ENCODE results near the gene WDR27. TPM values are rescaled to one million over a fixed set of nuclear protein-coding genes. Genes with fewer than 3 reads are reported as not detected.
"Not testable (repeated sequence)": the region's sequence is repeated elsewhere in the genome, so short reads cannot be mapped to it uniquely, and the experiment has no call there.

Gene WDR27
- total RNA-seq, 1 donor, result 23.9 TPM

DNA sequence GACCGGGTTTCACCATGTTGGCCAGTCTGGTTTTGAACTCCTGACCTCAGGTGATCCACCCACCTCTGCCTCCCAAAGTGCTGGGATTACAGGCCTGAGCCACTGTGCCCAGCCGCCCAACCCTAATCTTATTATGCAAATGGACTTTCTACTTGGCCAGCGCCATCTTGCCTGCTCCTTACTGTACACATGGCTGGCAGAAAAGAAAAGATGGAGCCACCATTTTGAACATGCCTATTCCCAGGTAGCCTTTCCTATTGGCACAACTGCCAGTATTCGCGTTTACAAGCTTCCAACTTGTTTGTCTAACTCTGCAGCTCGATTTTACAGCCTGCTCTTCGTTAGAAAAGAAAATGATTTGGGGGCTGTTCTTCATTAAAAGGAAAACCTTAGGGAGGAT is 84.3 kb downstream of the WDR27 start:
- no peaks in the 10 kb centered on the region for H3K9me3 ChIP-seq (ENCODE audit: low read depth, low read length)
- H3K27ac ChIP-seq (ENCODE audit: low read depth, low read length), result no peak overlapping the region
- no peak for TF ChIP-seq CTCF (IDR thresholded peaks at IDR 0.05; ENCODE audit: extremely low read depth, low read depth, low read length)

GRCh38 chr6:169608609-169609008 is 93.2 kb downstream of the WDR27 start:
- not testable (repeated sequence) for H4K20me1 ChIP-seq (ENCODE audit: insufficient read depth, low read length); H3K4me2 ChIP-seq (ENCODE audit: insufficient read depth, low read length); H2AFZ ChIP-seq (ENCODE audit: low read length); H3K36me3 ChIP-seq (ENCODE audit: insufficient read depth, low read length); H3K27ac ChIP-seq (ENCODE audit: low read depth, low read length); DNase-seq (ENCODE audit: insufficient read length, low spot score, missing footprints); H3K79me2 ChIP-seq (ENCODE audit: insufficient read depth, low read length); H3K4me1 ChIP-seq (ENCODE audit: insufficient read depth, low read length); H3K9me3 ChIP-seq (ENCODE audit: low read depth, low read length); H3K4me3 ChIP-seq (ENCODE audit: insufficient read depth, low read length); H3K27me3 ChIP-seq (ENCODE audit: insufficient read depth, low read length)

More for the DNA sequence above, 84.3 kb downstream of the WDR27 start:
- DNase-seq (ENCODE audit: insufficient read length, low spot score, missing footprints), result no peak
- H3K79me2 ChIP-seq (ENCODE audit: insufficient read depth, low read length), result no peaks in the 10 kb centered on the region
- H3K36me3 ChIP-seq (ENCODE audit: insufficient read depth, low read length), result no peaks in the 10 kb centered on the region
- no peaks in the 10 kb centered on the region for H3K27me3 ChIP-seq (ENCODE audit: insufficient read depth, low read length)
- no peak overlapping the region for H2AFZ ChIP-seq (ENCODE audit: low read length)
- peaks cover 28% of the 10 kb centered on the region for H3K4me1 ChIP-seq (ENCODE audit: insufficient read depth, low read length)
- H3K4me2 ChIP-seq (ENCODE audit: insufficient read depth, low read length), result no peak overlapping the region
- no peak overlapping the region for H3K4me3 ChIP-seq (ENCODE audit: insufficient read depth, low read length)
- H4K20me1 ChIP-seq (ENCODE audit: insufficient read depth, low read length), result no peaks in the 10 kb centered on the region

DNA sequence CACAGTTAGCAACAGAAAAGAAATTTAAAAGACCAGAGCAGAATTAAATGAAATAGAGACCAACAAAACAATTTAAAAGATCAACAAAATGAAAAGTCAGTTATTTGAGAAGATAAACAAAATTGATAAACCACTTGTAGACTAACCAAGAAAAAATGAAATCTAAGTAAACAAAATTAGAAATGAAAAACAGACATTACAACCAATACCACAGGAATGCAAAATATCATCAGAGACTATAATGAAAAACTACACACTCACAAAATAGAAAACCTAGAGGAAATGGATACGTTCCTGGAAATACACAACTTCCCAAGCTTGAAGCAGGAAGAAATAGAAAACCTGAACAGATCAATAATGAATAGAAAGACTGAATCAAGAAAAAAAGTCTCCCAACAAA is 97.8 kb downstream of the WDR27 start:
- Histone ChIP-seq H3K4me2 (ENCODE audit: insufficient read depth, low read length) (no peak overlapping the region), H2AFZ (ENCODE audit: low read length) (no peak overlapping the region), H3K27me3 (ENCODE audit: insufficient read depth, low read length) (no peaks in the 10 kb centered on the region), H3K79me2 (ENCODE audit: insufficient read depth, low read length) (no peaks in the 10 kb centered on the region), H3K4me1 (ENCODE audit: insufficient read depth, low read length) (no peaks in the 10 kb centered on the region), H3K4me3 (ENCODE audit: insufficient read depth, low read length) (no peak overlapping the region), H3K36me3 (ENCODE audit: insufficient read depth, low read length) (no peaks in the 10 kb centered on the region), H3K9me3 (ENCODE audit: low read depth, low read length) (no peaks in the 10 kb centered on the region), H4K20me1 (ENCODE audit: insufficient read depth, low read length) (no peaks in the 10 kb centered on the region), H3K27ac (ENCODE audit: low read depth, low read length) (no peak overlapping the region)
- DNase-seq (ENCODE audit: insufficient read length, low spot score, missing footprints), result no peak
- no peak for TF ChIP-seq CTCF (IDR thresholded peaks at IDR 0.05; ENCODE audit: extremely low read depth, low read depth, low read length)

DNA sequence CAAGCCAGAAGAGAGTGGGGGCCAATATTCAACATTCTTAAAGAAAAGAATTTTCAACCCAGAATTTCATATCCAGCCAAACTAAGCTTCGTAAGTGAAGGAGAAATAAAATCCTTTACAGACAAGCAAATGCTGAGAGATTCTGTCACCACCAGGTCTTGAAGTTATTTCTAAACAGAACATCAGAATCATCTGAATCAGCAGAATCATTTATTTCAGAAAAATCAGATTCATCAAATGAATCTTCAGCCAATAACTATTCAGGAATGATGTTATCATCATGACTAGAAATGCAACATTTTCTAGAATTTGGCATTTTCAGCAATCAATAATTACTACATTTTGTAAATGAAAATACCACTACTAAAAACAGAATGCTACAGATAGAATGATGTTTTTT is 100.7 kb downstream of the WDR27 start:
- H3K4me2 ChIP-seq (ENCODE audit: insufficient read depth, low read length); H3K9me3 ChIP-seq (ENCODE audit: low read depth, low read length); H3K36me3 ChIP-seq (ENCODE audit: insufficient read depth, low read length); H3K79me2 ChIP-seq (ENCODE audit: insufficient read depth, low read length); H3K27ac ChIP-seq (ENCODE audit: low read depth, low read length); H3K4me1 ChIP-seq (ENCODE audit: insufficient read depth, low read length); H4K20me1 ChIP-seq (ENCODE audit: insufficient read depth, low read length); H3K4me3 ChIP-seq (ENCODE audit: insufficient read depth, low read length); H2AFZ ChIP-seq (ENCODE audit: low read length); H3K27me3 ChIP-seq (ENCODE audit: insufficient read depth, low read length); DNase-seq (ENCODE audit: insufficient read length, low spot score, missing footprints): not testable (repeated sequence)

- H3K4me1 ChIP-seq (ENCODE audit: insufficient read depth, low read length), result peaks cover 28% of the 10 kb centered on the region
Measured at GRCh38 chr6:169592558-169592957, 109.3 kb downstream of the WDR27 start.

More at GRCh38 chr6:169592558-169592957, 109.3 kb downstream of the WDR27 start:
- no peak overlapping the region for H3K4me3 ChIP-seq (ENCODE audit: insufficient read depth, low read length)
- no peaks in the 10 kb centered on the region for H3K27me3 ChIP-seq (ENCODE audit: insufficient read depth, low read length)
- H3K36me3 ChIP-seq (ENCODE audit: insufficient read depth, low read length), result peaks cover 3% of the 10 kb centered on the region
- no peaks in the 10 kb centered on the region for H3K79me2 ChIP-seq (ENCODE audit: insufficient read depth, low read length)
- H3K27ac ChIP-seq (ENCODE audit: low read depth, low read length), result no peak overlapping the region
- H3K9me3 ChIP-seq (ENCODE audit: low read depth, low read length), result no peaks in the 10 kb centered on the region
- no peaks in the 10 kb centered on the region for H4K20me1 ChIP-seq (ENCODE audit: insufficient read depth, low read length)
- H3K4me2 ChIP-seq (ENCODE audit: insufficient read depth, low read length), result no peak overlapping the region
- DNase-seq (ENCODE audit: insufficient read length, low spot score, missing footprints), result no peak
- no peak for TF ChIP-seq CTCF (IDR thresholded peaks at IDR 0.05; ENCODE audit: extremely low read depth, low read depth, low read length)
- no peak overlapping the region for H2AFZ ChIP-seq (ENCODE audit: low read length)

All from osteoblast (primary cell).